H1 (cell line): ENCODE data around the gene SLAIN2. TPM values are rescaled to one million over a fixed set of nuclear protein-coding genes. Genes with fewer than 3 reads are reported as not detected.

Experiments
- USF2 ChIP-seq: IDR thresholded peaks from 2 replicates; pipeline ENCODE4 v1.6.1; 2011; ENCODE audit warnings: low read length, improper control_type of control experiment
- polyA plus RNA-seq, 7 experiments: library from polyadenylated mRNA; depleted of rRNA in 3 of 7; stranded (reverse) in 5 of 7; unstranded in 2 of 7; fragments of >200 nt in 5 of 7; fragments of 200-250 nt in 2 of 7; gene quantifications; 1 replicate in 5 of 7; 2 replicates in 1 of 7; 4 replicates in 1 of 7; pipeline versions ENCODE4 v1.2.1 to v1.2.3, GENCODE V29; 2011 to 2013; ENCODE audit warnings: missing spikeins in 2 of 7, mixed read lengths in 2 of 7
- total RNA-seq: library from RNA; stranded (reverse); fragmentation: NEBNext Ultra II Directional; extraction: Animal tissue kit (Norgen Biotek cat#: 25700); gene quantifications from 2 replicates; pipeline ENCODE4 v1.2.1, GENCODE V29; 2021

The SLAIN2 gene
- total and polyA plus RNA-seq, 2 of the 8 experiments (the other 6 are each of a cell fraction or from before 2014, with no cell fraction given), result 8.2 to 40.0 TPM

- TF ChIP-seq USF2, result no peak
Measured at GRCh38 chr4:48329193-48329592, 12.1 kb upstream of the SLAIN2 start (continued).
